ENCODE results near the gene PDIA6. TPM values are rescaled to one million over a fixed set of nuclear protein-coding genes. Genes with fewer than 3 reads are reported as not detected.
"Not testable (repeated sequence)": the region's sequence is repeated elsewhere in the genome, so short reads cannot be mapped to it uniquely, and the experiment has no call there.

Gene PDIA6
- total RNA-seq, 1 donor from 2014 or later = 314 TPM

DNA sequence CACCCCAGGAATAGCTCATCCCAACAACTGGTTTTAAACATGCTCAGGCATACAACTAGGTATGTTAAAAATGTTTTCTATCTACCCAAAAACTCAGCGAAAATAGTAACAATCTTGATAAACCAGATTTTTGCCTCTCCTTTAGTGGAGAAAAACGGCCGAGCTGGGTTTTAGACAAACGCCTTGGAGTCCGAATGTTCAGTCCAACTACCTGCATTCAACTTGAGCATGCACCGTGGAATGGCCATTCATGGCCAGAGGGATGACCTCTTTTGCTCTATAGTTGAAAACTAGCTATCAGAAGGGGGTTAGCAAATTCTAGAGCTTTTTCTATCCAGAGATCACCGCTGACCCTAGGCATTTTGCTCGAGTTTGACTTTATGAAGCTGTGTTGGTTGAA lies 30.8 kb downstream of the PDIA6 start:
- DNase-seq (ENCODE audit: low read depth in 2 of 2) = no peak

DNA sequence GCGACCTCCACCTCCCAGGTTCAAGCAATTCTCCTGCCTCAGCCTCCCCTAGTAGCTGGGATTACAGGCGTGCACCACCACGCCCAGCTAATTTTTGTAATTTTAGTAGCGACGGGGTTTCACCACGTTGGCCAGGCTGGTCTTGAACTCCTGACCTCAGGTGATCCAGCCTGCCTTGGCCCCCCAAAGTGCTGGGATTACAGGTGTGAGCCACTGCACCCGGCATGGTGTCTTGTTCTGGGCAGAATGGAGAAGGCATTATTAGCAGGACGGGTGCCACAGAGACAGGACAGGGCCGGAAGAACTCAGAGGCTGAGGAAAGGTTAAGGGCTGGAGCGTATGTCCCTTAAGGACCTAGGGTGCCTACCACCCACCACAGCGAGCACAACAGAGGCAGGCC lies 31.8 kb downstream of the PDIA6 start:
- not testable (repeated sequence) for DNase-seq (ENCODE audit: low read depth in 2 of 2)

DNA sequence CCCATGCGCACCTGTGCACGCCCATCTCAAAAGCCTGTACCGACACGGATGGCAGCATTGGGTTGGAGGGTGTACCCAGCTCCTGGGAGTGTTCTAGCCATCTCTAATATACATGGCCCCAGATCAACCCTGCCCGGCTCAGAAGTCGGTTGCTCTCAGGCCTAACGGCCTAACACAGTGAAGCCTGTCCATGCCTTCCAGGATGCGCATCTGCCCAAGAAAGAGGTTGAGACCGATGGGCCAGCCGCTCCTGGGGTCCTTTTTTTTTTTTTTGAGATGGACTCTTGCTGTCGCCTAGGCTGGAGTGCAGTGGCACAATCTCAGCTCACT lies 32.1 kb downstream of the PDIA6 start:
- no peak for DNase-seq (ENCODE audit: low read depth in 2 of 2)

DNA sequence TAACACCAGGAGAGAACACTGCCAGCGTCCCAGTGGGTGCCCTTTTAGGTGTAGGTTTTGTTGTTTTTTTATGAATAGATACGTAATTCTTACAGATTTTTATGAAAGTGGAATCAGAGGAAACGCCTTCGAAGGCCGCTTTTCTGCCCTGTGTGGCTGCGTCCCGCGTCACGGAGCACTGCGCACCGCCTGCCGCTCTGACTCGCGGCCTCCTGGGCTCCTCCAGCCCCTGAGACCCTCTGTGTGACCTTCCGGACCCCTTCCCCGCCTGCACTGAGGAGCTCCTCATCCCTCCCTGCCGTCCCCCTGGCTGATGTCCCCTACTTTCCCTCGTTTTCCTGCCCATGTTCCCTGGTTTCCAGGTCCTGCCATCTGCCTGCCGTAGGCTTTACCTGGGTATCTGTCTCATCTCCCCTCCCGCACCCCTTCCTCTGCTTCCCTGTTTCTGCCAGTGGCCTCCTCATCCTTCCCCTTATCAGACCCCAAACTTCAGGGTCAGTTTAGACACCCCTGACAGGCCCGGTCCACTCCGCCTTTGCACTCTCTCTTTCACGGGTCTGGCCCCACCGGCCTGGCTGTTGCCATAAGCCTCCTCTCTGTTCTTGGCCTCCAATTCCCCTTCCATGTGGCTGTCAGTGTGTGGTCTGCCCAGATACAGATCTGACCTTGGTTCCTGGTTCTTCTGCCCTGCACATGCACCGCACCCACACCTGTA lies 32.7 kb downstream of the PDIA6 start:
- no peak for DNase-seq (ENCODE audit: low read depth in 2 of 2)

DNA sequence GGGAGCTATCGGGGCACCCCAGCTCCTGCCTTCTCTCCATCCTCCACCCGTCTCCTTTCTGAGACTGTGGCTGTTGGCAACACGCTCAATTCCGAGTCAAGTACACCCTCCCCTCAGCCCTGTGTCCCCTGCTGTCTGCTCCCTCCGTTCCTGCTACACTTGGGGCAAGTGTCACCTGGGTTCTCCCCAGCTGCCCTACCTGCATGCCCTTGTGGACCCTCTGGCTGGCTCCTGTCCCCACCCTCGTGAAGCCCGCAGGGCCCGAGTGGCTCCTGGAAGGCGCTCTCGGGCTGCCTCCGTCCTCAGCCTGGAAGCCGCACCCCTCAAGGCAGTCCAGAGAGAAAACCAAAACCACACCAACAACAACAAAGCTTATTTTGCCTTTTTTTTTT lies 33.9 kb downstream of the PDIA6 start:
- DNase-seq (ENCODE audit: low read depth in 2 of 2) = no peak

DNA sequence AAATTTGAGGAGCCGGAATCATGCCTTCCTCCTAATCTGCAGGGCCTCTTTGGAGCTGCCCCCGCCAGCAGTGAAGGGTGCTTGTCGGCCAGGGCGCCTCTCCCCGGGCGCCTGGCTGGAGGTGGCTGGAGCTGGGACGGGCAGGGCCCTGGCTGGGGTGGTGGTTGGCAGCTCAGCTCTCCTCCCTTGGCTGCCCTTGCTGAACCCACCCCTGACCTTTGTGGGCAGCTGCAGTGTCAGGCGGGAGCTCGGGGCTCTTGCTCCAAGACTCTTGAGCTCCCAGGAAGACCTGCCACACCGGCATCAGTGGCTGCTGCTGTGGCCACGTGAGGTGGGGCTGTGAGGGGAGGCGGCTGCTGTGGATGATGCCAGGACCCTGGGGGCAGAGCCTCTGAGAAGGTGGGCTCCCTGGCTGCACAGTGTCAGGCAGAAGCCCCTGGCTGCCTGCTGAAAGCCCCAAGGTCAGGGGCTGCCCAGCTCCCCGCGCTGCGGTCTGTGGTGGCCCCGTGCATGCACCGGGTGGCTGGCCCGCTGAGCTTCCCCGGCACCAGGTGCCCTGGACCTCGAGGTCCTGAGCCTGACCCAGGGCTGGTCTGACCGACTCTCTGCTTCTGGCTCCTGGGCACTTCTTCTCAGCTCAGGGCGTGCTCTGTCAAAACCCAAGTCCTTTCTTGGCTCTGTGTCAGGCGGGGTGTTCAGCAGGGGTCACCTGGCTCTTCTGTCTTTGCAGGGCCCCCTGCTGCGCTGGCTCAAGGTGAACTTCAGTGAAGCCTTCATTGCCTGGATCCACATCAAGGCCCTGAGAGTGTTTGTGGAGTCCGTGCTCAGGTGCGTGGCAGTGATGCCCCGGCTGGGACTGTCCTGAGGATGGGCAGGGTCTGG lies 34.5 kb downstream of the PDIA6 start:
- DNase-seq (ENCODE audit: low read depth in 2 of 2) = no peak

DNA sequence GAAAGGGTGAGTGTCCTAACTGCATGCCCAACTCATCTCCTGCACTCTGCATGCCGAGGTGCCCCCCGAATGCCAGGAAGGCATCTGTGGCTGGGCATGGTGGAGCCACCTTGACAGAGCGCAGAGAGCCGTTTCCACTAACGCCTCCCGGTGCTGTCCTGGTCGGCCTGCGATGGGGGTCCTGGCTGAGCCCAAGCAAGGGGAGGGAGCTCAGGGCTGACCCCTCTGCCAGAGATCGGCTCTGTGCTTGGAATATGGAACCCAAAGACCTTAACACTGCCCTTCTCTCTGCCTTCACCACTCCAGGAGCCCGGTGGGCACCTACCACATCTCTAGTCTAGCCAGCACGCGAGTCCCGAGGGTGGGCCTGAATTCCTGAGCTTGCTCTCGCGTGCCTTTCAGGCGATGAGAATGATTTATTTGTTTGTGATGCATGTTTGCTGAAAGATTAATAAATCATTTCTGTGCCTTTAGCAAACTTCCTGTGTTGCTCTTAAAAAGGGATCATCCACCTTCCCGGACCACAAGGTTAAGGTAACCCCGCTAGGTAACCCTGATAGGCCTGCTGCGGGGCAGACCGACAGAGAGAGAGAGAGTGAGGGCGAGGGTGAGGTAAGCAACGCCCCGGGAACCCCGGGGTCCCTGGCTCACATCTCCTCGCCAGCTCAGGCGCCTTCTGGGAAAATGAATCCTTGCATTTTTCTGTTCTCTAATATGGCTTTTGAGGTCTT lies 35.3 kb downstream of the PDIA6 start:
- no peak for DNase-seq (ENCODE audit: low read depth in 2 of 2)

DNA sequence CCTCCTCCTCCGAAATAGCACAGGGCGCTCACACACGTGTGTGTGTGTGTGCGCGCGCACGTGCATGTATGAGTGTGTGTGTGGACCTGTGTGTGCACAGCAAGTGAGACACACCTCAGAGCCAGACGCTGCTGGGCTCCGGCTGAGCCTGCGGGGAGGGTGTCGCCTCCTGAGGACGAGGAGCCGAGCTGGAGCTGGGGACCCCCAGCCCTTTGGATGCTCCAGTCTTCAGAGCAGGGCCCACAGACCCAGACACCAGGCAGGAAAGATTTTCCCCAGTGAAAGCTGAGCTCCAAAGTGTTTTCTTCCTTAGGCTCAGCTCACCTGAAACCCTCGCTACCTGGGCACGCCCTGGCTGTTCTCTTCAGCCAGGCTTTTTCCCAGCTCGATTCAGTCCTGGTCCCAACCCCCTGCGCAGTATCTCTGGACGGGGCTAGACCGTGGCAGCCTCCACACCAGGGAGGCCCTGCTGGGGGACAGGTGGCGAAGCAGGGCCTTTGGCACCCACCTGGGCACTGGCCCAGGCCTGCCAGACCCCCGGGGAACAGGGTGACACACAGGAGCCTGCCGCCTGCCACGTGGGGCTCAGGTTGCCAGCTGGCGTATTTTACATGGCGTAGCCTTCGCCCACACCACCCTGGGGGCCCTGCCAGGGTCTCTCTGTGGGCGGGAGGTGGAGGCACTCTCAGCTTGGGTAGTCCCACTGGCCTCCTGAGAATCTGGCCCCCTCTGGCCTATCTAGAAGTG lies 36.2 kb downstream of the PDIA6 start:
- no peak for DNase-seq (ENCODE audit: low read depth in 2 of 2)

DNA sequence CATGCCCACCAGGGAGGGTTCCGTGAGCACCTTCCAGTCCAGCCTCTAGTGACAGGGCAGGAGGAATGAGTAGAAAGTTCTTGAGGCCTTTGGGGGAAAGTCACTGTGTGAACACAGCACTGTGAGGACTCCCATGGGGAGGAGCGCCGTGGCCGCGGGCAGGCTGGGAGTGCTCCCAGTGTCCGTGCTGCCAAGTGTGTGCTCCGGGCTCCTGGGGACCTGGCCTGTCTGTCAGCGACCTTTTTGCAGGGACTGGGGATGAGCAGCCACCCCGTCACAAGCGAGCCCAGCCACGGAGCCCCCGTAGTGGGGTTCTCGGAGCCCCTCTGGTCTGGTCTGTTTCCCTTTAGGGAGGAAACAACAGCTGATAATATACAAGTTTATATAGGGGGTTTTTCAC lies 36.8 kb downstream of the PDIA6 start:
- no peak for DNase-seq (ENCODE audit: low read depth in 2 of 2)

DNA sequence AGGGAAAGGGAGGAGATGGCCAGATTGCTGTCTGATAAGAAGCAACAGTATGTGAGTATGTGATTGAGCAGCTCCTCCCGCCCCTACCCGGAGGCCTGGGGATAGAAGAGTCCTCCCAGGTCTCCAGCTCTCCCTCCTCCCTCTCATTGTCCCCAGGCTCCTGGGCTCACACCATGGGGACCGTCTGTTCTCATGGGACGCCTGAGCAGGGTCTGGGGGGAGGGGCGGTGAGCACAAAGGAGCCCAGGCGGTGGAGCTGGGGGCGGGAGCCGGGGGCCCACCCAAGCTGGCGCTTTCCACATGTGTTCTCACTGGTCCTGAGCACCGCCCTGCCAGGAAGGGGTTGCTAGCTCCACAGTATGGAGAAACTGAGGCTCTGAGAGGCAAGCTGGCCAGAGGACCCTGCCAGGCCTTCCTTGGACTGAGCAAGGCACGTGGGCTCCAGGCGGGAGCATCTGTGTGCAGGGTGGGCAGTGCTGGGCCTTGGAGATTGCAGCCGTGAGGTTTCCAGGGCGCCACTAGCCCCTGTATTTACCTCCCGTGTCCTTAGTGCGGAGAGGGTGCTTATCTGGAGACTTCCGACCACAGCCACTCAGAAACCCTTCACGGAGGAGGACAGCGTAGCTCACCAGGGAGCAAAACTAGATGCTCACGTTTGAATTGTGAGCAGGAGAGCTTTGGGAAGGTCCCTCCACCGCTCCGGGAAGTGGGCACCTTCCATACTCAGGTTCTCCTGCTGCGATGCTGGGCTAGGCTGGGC lies 37.4 kb downstream of the PDIA6 start:
- no peak for DNase-seq (ENCODE audit: low read depth in 2 of 2)

DNA sequence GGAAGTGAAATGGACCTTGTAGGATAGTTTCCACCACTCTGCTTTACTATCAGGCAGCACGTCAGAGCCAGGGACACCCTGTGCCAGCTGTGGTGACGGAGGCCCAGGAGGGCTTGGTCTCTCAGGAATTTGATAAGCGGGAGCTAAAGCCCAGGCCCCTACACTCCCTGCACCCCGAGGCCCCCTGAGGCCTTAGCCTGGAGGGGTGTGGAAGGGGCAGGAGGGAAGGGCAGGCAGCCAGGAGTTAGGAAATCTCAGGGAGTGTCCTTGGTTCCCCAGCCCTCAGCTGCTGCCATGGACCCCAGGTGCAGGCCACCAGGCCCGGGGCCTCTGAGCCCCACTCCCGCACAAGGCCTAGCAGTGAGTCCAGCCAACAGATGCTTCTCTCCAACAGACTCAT lies 38.2 kb downstream of the PDIA6 start:
- no peak for DNase-seq (ENCODE audit: low read depth in 2 of 2)

DNA sequence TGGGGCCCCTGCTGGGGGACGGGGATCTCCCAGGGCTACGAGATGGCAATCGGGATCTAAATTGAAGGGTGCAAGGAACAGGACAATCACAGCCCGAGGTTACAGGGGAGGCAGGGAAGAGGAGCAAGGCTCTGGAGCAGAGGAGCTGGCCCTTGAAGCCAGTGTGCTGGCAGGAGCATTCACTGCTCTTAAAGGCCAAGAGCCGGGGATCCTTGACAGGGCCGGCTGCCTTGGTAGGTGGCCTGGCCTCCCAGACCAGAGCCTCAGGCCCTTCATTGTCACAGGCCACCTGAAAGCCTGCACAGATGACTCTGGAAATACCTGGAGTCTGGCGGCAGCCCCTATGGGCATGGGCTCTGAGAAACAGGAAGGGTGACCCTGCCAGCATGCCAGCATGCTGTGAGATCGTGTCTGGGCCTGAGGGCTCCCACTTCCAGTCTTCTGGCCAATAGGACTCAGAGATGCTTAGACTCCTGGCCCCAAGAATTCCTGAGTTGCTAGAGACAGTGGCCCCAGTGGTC lies 38.7 kb downstream of the PDIA6 start:
- no peak for DNase-seq (ENCODE audit: low read depth in 2 of 2)

DNA sequence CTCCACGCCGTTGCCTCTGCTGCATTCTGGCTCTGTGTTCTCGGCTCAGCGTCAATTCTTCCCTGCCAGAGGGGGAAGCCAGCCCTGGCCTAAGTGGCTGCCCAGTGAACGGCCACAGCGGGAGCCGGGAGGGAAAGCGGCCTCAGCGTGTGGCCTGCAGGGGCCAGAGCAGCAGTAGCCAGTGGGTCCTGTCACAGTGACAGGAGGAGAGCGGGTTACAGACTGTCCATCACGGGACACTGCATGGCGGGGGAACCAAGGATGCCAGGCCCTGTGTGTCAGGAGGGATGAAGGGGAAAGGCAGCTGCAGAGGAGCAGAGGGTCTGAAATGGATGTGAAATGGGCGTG lies 39.7 kb downstream of the PDIA6 start:
- no peak for DNase-seq (ENCODE audit: low read depth in 2 of 2)

DNA sequence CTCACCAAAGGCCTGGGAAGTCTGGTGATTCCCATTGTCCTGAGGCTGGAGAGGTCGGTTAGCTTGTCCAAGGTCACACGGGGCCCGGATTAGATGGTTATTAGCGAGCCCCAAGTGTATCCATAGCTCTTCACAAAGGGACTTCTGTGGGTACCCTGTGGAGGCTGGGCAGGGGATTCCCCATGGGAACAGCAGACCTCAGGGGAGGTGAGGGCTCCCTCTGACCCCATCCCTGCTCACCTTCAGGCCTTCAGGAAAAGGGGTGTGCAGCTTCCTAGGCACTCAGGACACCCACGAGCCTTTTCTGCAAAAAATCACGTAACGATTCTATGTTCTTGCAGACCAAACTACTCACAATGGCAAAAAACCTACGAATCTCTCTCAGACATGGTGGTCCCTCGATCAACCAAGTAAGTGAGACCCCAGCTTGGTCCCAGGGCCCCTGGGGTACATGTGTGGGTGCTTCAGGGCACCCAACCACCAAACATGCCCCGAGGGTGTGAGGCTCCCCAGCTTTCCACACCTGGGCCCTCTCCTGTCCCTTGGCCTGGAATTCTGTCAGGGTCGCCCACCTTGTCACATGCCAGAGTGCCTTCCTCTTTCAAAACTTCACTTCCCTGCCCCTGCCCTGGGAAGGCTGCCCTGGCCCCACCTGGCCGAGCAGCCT lies 40.3 kb downstream of the PDIA6 start:
- no peak for DNase-seq (ENCODE audit: low read depth in 2 of 2)

DNA sequence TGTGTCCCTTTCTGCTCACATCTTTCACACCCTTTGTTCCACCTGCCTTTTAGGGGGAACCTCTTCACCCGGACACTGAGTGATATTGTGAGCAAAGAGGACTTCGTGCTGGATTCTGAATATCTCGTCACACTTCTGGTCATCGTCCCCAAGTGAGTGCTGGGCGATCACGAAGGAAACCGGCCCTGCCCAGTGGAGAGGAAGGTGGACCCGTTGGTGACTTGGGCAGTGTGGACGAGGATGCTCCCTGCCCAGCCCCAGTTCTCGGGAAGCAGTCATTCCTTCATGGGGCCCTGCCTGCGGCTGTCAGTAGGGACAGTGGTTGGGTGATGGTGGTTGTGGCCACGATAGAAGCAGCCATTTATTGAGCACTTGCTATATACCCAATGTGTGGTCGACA lies 40.8 kb downstream of the PDIA6 start:
- DNase-seq (ENCODE audit: low read depth in 2 of 2) = no peak

DNA sequence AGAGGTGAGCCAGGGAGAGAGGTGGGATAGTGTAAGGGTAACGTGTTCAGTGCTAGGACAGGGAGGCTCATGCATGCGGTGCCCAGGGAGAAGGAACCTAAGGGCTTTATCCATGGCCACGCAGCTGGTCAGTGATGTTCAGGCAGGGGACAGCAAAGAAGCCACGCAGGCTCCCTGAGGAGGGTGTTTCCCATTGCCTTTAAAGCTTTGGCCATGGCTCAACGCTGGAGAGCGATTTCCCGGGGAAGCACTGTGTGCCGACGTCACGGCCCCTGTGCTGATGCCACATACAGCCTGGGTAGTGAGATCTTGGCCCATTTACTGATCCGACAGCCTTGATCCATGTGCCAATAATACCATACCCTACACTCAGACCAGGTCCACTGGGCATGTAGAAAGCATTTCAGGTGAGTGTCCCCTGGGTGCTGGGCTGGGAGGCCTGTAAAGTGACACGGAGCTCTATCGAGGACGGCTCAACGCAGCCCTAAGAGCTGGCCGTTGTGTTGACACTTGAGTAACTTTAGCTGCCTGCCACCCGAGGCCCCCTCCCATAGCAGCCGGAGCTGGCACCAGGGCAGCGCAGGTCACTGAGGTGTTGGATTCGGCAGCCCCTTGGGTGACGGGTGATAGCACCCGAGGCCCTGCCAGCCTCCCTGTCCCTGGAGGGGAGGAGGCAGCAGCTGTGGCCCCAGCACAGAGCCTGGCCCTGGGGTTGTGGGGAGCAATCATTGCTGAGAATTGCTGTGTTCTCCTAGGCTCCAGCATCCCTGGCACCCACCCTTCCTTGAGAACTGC lies 41.4 kb downstream of the PDIA6 start:
- DNase-seq (ENCODE audit: low read depth in 2 of 2) = no peak

DNA sequence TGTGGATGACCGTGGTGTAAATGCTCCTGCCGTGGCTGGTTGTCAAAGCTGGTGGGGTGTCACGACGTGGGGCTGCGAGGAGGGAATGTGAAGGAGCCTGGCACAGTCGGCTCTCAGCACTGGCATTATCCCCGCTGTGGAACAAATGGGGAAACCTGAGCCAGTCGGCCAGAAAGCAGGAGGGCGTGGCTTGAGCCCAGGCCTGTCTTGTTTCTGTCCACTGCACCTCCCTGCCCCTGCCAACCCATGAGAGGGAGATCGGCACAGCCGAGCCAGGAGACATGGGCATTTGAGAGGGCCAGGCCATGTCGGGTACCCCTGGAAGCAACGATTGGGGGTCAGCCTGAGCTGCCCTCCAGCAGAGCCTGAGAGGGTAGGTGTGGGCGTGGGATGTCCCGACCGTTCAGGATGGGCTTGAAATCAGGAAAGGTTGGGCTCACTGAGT lies 44.5 kb downstream of the PDIA6 start:
- no peak for DNase-seq (ENCODE audit: low read depth in 2 of 2)

DNA sequence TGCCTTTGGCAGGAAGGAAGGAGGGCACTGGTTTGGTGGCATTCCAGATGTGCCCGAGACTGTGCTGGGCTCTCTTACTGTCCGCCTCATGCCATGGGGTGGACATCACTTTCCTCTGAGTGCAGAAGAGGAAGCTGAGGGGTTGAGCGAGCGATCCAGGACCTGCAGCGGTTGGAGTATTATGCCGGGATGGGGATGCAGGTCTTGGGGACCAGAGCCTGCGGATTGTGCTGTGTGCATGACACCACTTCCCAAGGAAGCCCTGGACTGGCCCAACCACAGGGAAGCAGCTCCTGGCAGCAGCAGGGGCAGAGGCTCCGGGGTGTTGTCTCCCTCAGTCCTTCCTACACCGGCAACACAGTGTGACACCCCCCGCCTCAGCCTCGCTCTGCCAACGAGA lies 46.7 kb downstream of the PDIA6 start:
- no peak for DNase-seq (ENCODE audit: low read depth in 2 of 2)

DNA sequence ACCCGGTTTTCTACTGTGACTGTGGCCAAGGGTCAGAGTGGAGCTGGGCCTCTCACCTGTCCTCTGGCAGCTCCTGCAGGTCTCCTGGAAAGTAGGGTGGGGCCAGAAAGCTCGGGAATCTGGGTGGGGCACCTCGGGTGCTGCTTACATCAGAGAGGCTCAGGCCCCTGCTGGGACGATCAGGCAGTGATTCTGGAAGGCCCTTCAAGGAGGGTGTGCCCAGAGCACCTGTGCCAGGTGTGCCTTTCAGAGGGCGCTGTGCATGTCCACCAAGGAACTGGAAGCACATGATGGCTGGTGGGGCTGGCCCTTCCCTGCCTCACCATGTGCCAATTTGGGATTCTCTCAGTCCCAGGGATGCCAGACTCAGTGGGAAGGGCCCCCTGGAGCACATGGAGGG lies 47.1 kb downstream of the PDIA6 start:
- no peak for DNase-seq (ENCODE audit: low read depth in 2 of 2)

All from lung microvascular endothelial cell (primary cell).